WTC11 (cell line): Measurements from ENCODE around the gene CPNE7. TPM values are rescaled to one million over a fixed set of nuclear protein-coding genes. Genes with fewer than 3 reads are reported as not detected.

Experiments
- ATAC-seq: fragments of 200-7000 bp; cut with Tn5 transposase; 2 replicates; pipeline ENCODE4 v1.10.0; 2021; ENCODE audit warnings: mild to moderate bottlenecking, moderate library complexity
- CTCF ChIA-PET: fragments of 300-600 bp; sonication (Branson Sonifier 250); formaldehyde crosslinking; loops from one replicate; lab custom pipeline; 2021; ENCODE audit warnings: antibody characterized with exemption; lab: Charles Lee
- POLR2A ChIA-PET: fragments of 350-600 bp; sonication (Branson Sonifier 250); formaldehyde crosslinking; loops from one replicate; lab custom pipeline; 2021; ENCODE audit warnings: antibody characterized with exemption; lab: Charles Lee
- DNase-seq: peaks from one replicate; pipeline ENCODE4 v3.0.0; 2021; ENCODE audit warnings: low spot score
- H3K27ac Mint-ChIP-seq: 2 replicates; pipeline ENCODE4 v1.8.0; 2021; ENCODE audit warnings: mixed read lengths
- H3K27me3 Mint-ChIP-seq: 2 replicates; pipeline ENCODE4 v1.8.0; 2021; ENCODE audit warnings: low read depth, mild to moderate bottlenecking, moderate library complexity, mixed read lengths
- H3K36me3 Mint-ChIP-seq: 2 replicates; pipeline ENCODE4 v1.8.0; 2021; ENCODE audit warnings: mixed read lengths
- H3K4me1 Mint-ChIP-seq: 2 replicates; pipeline ENCODE4 v1.8.0; 2022; ENCODE audit warnings: mixed read lengths
- H3K4me3 Mint-ChIP-seq: 2 replicates; pipeline ENCODE4 v1.8.0; 2021; ENCODE audit warnings: mild to moderate bottlenecking, moderate library complexity, mixed read lengths
- H3K9me3 Mint-ChIP-seq: 2 replicates; pipeline ENCODE4 v1.8.0; 2021; ENCODE audit warnings: mixed read lengths
- ATF6 ChIP-seq: sonication (generic); formaldehyde crosslinking; IDR thresholded peaks from 2 replicates; pipeline ENCODE4 v1.8.1; 2023; ENCODE audit warnings: mild to moderate bottlenecking, missing genetic modification reagents
- E2F1 ChIP-seq: sonication (generic); formaldehyde crosslinking; IDR thresholded peaks from 2 replicates; pipeline ENCODE4 v1.8.0; 2022; ENCODE audit warnings: mild to moderate bottlenecking, missing genetic modification reagents
- ERG ChIP-seq: fragments of 250-450 bp; sonication (Bioruptor Pico); IDR thresholded peaks from 2 replicates; pipeline ENCODE4 v1.8.0; 2021; ENCODE audit warnings: mild to moderate bottlenecking
- IRF1 ChIP-seq: sonication (generic); formaldehyde crosslinking; IDR thresholded peaks from 2 replicates; pipeline ENCODE4 v1.8.0; 2023; ENCODE audit warnings: missing genetic modification reagents
- MXD4 ChIP-seq: fragments of 250-450 bp; sonication (Bioruptor Pico); IDR thresholded peaks from 2 replicates; pipeline ENCODE4 v1.8.0; 2021; ENCODE audit warnings: mild to moderate bottlenecking, moderate library complexity, borderline replicate concordance
- NFE2L1 ChIP-seq: sonication (generic); formaldehyde crosslinking; IDR thresholded peaks from 2 replicates; pipeline ENCODE4 v1.8.1; 2023; ENCODE audit warnings: missing genetic modification reagents
- NR1H2 ChIP-seq: sonication (generic); formaldehyde crosslinking; IDR thresholded peaks from 2 replicates; pipeline ENCODE4 v1.9.0; 2021; ENCODE audit warnings: mild to moderate bottlenecking, moderate library complexity, missing genetic modification reagents
- OVOL2 ChIP-seq: fragments of 250-450 bp; sonication (Bioruptor Pico); IDR thresholded peaks from 2 replicates; pipeline ENCODE4 v1.9.0; 2021; ENCODE audit warnings: mild to moderate bottlenecking, borderline replicate concordance
- PRDM15 ChIP-seq: sonication (generic); formaldehyde crosslinking; IDR thresholded peaks from 2 replicates; pipeline ENCODE4 v1.8.0; 2022; ENCODE audit warnings: missing genetic modification reagents
- TCF7 ChIP-seq: sonication (generic); formaldehyde crosslinking; IDR thresholded peaks from 2 replicates; pipeline ENCODE4 v1.8.0; 2022; ENCODE audit warnings: mild to moderate bottlenecking, low read depth, missing genetic modification reagents, moderate library complexity
- TEAD1 ChIP-seq: sonication (generic); formaldehyde crosslinking; IDR thresholded peaks from 2 replicates; pipeline ENCODE4 v1.8.0; 2022; ENCODE audit warnings: mild to moderate bottlenecking, missing genetic modification reagents
- ZNF512 ChIP-seq: sonication (generic); formaldehyde crosslinking; IDR thresholded peaks from 2 replicates; pipeline ENCODE4 v1.8.1; 2022; ENCODE audit warnings: missing genetic modification reagents, borderline replicate concordance
- ZNF532 ChIP-seq: fragments of 250-450 bp; sonication (Bioruptor Pico); IDR thresholded peaks from 2 replicates; pipeline ENCODE4 v1.9.0; 2021; ENCODE audit warnings: mild to moderate bottlenecking, borderline replicate concordance
- total RNA-seq: library from RNA; stranded (reverse); gene quantifications from 3 replicates; pipeline ENCODE4 v1.2.3, GENCODE V29; 2021

The CPNE7 gene
- total RNA-seq, 1 experiment from 2014 or later = 42.6 TPM

GRCh38 chr16:89554343-89554742 lies 21.2 kb upstream of the CPNE7 start:
- no peaks in the 10 kb centered on the region for H3K27me3 Mint-ChIP-seq
- DNase-seq = no peak
- no peak overlapping the region for H3K27ac Mint-ChIP-seq
- H3K36me3 Mint-ChIP-seq = peaks cover 39% of the 10 kb centered on the region
- ChIA-PET CTCF (no interaction called here), POLR2A (no interaction called here)
- H3K9me3 Mint-ChIP-seq = no peaks in the 10 kb centered on the region
- TF ChIP-seq ERG (CRISPR knock-in tag) (no peak), PRDM15 (CRISPR knock-in tag) (no peak), OVOL2 (no peak), TCF7 (CRISPR knock-in tag) (no peak), IRF1 (CRISPR knock-in tag) (no peak), ATF6 (no peak), NR1H2 (CRISPR knock-in tag) (no peak), ZNF532 (CRISPR knock-in tag) (no peak), E2F1 (CRISPR knock-in tag) (no peak), NFE2L1 (no peak), MXD4 (CRISPR knock-in tag) (no peak), ZNF512 (CRISPR knock-in tag) (no peak), TEAD1 (no peak)
- ATAC-seq = no peak
- H3K4me1 Mint-ChIP-seq = no peaks in the 10 kb centered on the region
- no peak overlapping the region for H3K4me3 Mint-ChIP-seq
